Neural cell (in vitro differentiated cells): ENCODE results near the gene AGTPBP1.

Source experiments
- EZH2 ChIP-seq: fragments of 200-600, 300-800 bp; shearing (Covaris generic), sonication (generic); IDR thresholded peaks from 2 replicates; pipeline ENCODE4 v1.6.1; 2014; ENCODE audit warnings: antibody characterized with exemption, low read length, borderline replicate concordance, mild to moderate bottlenecking; ENCODE audit not compliant: insufficient read depth, poor library complexity, severe bottlenecking
- POLR2AphosphoS5 ChIP-seq: IDR thresholded peaks from 2 replicates; pipeline ENCODE4 v1.6.1; 2012
- TAF1 ChIP-seq: IDR thresholded peaks from 2 replicates; pipeline ENCODE4 v1.6.1; 2012; ENCODE audit warnings: low read depth
- TF ChIP-seq, protein P1 (sequence below): fragments of 450-650 bp; IDR thresholded peaks from 2 replicates; pipeline ENCODE4 v1.5.1; 2014; ENCODE audit warnings: antibody characterized with exemption, mild to moderate bottlenecking, moderate library complexity; ENCODE audit not compliant: poor library complexity, severe bottlenecking
- TF ChIP-seq, protein P2 (sequence below): IDR thresholded peaks from 2 replicates; pipeline ENCODE4 v1.6.1; 2012; ENCODE audit warnings: borderline replicate concordance

DNA sequence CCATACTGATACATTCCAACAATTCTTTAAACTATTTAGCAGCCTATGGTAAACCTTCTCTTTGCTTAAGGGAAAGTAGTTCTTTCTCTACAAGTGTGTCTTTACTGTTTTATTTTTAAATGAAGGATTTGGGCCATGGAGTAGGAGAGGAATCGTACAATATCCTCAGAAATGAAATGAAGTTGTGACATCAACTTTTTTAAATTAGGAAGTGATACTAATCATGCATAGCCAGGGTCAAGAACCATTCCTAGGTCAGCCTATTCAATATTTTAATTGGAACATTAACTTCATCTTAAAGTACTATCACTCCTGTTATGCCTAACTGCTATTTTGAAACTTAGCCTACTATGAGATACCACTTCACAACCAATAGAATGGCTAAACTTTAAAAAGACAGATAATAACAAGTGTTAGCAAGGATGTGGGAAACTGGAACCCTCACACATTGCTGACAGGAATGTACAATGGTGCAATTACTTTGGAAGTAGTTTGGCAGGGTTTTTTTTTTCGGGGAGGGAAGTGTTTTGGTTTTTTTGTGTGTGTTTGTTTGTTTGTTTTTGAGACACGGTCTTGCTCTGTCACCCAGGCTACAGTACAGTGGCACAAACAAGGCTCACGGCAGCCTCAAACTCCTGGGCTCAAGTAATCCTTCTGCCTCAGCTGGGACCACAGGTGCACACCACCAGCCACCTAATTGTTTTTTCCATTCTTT, 10.7 kb downstream of the AGTPBP1 start:
- TF ChIP-seq, protein P1, sequence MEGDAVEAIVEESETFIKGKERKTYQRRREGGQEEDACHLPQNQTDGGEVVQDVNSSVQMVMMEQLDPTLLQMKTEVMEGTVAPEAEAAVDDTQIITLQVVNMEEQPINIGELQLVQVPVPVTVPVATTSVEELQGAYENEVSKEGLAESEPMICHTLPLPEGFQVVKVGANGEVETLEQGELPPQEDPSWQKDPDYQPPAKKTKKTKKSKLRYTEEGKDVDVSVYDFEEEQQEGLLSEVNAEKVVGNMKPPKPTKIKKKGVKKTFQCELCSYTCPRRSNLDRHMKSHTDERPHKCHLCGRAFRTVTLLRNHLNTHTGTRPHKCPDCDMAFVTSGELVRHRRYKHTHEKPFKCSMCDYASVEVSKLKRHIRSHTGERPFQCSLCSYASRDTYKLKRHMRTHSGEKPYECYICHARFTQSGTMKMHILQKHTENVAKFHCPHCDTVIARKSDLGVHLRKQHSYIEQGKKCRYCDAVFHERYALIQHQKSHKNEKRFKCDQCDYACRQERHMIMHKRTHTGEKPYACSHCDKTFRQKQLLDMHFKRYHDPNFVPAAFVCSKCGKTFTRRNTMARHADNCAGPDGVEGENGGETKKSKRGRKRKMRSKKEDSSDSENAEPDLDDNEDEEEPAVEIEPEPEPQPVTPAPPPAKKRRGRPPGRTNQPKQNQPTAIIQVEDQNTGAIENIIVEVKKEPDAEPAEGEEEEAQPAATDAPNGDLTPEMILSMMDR = no peak
- TF ChIP-seq POLR2AphosphoS5 (no peak), TAF1 (no peak), EZH2 (no peak)
- TF ChIP-seq, protein P2, sequence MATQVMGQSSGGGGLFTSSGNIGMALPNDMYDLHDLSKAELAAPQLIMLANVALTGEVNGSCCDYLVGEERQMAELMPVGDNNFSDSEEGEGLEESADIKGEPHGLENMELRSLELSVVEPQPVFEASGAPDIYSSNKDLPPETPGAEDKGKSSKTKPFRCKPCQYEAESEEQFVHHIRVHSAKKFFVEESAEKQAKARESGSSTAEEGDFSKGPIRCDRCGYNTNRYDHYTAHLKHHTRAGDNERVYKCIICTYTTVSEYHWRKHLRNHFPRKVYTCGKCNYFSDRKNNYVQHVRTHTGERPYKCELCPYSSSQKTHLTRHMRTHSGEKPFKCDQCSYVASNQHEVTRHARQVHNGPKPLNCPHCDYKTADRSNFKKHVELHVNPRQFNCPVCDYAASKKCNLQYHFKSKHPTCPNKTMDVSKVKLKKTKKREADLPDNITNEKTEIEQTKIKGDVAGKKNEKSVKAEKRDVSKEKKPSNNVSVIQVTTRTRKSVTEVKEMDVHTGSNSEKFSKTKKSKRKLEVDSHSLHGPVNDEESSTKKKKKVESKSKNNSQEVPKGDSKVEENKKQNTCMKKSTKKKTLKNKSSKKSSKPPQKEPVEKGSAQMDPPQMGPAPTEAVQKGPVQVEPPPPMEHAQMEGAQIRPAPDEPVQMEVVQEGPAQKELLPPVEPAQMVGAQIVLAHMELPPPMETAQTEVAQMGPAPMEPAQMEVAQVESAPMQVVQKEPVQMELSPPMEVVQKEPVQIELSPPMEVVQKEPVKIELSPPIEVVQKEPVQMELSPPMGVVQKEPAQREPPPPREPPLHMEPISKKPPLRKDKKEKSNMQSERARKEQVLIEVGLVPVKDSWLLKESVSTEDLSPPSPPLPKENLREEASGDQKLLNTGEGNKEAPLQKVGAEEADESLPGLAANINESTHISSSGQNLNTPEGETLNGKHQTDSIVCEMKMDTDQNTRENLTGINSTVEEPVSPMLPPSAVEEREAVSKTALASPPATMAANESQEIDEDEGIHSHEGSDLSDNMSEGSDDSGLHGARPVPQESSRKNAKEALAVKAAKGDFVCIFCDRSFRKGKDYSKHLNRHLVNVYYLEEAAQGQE = no peak
